ENCODE results near the gene MEN1. TPM values are rescaled to one million over a fixed set of nuclear protein-coding genes. Genes with fewer than 3 reads are reported as not detected.

The MEN1 gene
- total and polyA plus RNA-seq, 9 of the 15 experiments (the other 6 are each of a cell fraction or from before 2014, with no cell fraction given): 3.4 to 57.2 (median 19.3) TPM

GRCh38 chr11:64810271-64810890, at the start of gene MEN1 (continued):
- TF ChIP-seq FOXP4 (CRISPR knock-in tag; IDR thresholded peaks at IDR 0.05; ENCODE audit: borderline replicate concordance) (no peak), GTF3C2 (IDR thresholded peaks at IDR 0.05; ENCODE audit: borderline replicate concordance, extremely low read depth, insufficient read length) (no peak), MIER1 (IDR thresholded peaks at IDR 0.05; ENCODE audit: low read depth) (no peak), ZFP91 (CRISPR knock-in tag; IDR thresholded peaks at IDR 0.05) (no peak), ZNF785 (CRISPR knock-in tag; IDR thresholded peaks at IDR 0.05) (no peak), BDP1 (IDR thresholded peaks at IDR 0.05; ENCODE audit: insufficient read depth, insufficient read length) (no peak), ZNF592 (IDR thresholded peaks at IDR 0.05) (peak; percentile 38; the same call in 1 of the 2 replicates), KLF6 (CRISPR knock-in tag; IDR thresholded peaks at IDR 0.05; ENCODE audit: borderline replicate concordance) (no peak), RUNX1 (IDR thresholded peaks at IDR 0.05; ENCODE audit: low read depth) (no peak), FOXM1 (IDR thresholded peaks at IDR 0.05; ENCODE audit: low read depth) (no peak), FOXM1 (CRISPR knock-in tag; IDR thresholded peaks at IDR 0.05; ENCODE audit: low read depth) (no peak), XRCC5 (IDR thresholded peaks at IDR 0.05; ENCODE audit: low read depth, low read length) (peak; percentile 73; the same call in 1 of the 2 replicates), RFX7 (CRISPR knock-in tag; IDR thresholded peaks at IDR 0.05) (no peak), SRSF1 (IDR thresholded peaks at IDR 0.05; ENCODE audit: low read depth, low read length) (no peak), TAF1 (IDR thresholded peaks at IDR 0.05; ENCODE audit: control insufficient read depth, extremely low read depth, insufficient read depth, low read length, severe bottlenecking) (no peak), MTF1 (CRISPR knock-in tag; IDR thresholded peaks at IDR 0.05; ENCODE audit: borderline replicate concordance) (no peak)
